ENCODE measurements around the gene IL27RA.

IL27RA gene

DNA sequence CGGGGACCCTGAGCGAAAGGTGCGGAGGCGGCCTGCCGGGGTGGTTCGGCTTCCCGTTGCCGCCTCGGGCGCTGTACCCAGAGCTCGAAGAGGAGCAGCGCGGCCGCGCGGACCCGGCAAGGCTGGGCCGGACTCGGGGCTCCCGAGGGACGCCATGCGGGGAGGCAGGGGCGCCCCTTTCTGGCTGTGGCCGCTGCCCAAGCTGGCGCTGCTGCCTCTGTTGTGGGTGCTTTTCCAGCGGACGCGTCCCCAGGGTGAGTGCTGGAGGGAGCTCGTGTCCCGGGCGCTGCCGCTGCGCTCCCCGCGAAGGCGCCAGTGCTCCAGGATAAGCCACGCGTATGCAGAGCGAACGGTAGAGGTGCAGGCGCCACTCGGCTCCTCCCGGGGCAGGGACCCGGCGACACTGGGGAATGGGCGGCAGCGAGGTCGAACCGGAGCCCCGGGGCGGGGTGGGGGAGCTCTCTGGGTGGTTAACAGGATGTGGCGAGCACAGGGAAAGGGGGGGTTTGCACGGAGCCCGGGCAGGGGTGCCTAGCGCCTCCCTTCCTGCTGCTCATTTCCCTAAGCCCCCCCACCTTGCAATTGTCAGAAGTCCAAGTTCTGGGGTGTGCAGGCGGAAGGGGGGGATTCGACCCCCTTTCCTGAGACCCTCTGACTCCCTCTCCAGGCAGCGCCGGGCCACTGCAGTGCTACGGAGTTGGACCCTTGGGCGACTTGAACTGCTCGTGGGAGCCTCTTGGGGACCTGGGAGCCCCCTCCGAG lies at the start of gene IL27RA:
TSS of gene IL27RA (plus strand) at position 44 of the 762 bp plus-strand sequence. CDS start at position 155, 111 bp downstream.
- peak; percentile 73 to 81 for DNase-seq

DNA sequence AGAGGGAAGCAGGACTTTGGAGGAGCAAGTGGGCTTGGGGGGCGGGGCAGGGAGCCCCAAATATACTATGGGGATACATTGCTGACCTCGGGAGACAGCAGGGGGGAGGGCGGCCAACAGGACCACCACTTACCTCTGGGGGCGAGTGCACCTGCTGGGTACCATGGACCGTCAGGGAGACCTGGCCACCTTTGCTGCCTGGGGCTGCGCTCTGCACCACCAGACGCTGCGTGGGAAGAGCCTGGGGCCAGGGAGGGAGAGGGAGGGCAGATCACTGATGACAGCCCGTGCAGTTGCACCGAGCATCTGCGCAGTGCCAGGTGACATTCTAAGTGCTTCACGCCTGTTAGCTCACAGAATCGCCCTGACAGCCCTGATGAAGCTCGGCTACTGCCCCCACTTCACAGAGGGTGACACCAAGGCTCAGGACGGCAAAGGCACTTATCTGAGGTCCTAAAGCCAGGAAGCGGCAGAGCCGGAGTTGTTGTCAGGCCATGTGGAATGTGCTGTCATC lies 49.5 kb upstream of the IL27RA start:
- no peak for DNase-seq

DNA sequence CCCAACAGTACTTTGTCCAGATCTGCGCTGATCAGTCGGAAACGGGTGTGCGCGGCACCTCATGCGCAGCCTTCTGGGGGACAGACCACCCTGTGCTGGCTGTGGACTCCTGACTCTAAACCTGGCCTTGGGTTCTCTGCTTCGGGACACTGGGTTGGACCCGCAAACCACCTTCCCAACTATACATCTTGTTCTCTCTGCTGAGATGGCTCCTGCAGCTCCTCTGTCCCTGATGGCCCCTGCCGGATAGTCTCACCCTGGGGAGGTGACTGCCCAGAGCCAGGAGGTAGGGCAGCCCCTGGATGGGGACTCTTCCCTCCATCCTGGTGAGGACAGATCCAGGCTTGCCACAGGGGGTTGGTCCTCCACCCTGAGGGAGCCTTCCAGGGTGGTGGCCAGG lies 48.8 kb upstream of the IL27RA start:
- DNase-seq: no peak

DNA sequence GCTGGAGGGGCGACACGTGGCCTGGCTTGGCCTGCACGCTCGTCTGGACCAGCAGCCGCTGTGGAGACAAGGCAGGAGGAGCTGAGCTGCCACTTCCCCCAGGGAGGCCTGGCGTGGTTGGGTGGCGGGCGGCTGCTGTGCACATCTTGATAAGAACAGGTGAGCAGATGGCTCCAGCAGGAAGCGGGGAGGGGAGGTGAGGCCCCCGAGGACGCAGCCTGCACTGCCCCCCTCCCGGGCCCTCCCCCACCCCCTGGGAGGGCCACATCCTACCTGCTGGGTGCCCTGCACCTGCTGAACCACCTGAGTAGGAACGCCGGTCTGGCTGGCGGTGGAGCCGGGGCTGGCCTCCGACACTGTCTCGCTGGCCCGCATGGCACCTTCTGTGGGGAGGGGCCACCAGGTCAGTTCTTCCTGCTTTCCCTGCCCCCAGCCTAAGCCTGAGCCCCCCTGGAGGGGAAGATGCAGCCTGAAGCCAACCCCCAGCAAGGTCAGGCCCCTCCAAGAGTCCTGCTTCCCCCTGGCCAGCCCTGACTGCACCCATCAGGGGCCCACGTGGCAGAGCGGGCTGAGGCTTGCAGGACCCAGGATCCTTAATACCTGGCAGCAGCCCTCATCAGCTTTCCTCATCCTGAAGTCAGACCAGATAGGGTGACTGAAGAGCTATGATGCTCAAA lies 48.2 kb upstream of the IL27RA start:
- no peak for DNase-seq

DNA sequence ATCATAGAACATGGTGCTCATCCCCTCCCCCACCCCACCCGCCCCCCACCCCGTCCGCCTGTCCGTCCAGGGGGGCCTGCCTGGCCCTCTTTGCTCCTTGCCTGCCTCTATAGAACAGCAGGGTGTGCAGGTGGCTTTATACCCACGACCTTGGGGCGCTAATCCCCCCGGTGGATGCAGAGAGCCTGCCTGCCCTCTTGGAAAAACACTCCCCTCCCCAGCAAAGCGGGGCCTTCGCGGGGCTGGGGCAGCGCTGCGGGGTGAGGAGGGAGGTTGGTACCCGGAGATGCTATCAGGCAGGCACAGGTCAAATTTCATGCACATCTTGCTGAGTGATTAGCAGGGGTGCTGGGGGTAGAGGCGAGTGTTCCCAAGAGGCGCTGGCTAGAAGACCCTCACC lies 47.4 kb upstream of the IL27RA start:
- DNase-seq: no peak

DNA sequence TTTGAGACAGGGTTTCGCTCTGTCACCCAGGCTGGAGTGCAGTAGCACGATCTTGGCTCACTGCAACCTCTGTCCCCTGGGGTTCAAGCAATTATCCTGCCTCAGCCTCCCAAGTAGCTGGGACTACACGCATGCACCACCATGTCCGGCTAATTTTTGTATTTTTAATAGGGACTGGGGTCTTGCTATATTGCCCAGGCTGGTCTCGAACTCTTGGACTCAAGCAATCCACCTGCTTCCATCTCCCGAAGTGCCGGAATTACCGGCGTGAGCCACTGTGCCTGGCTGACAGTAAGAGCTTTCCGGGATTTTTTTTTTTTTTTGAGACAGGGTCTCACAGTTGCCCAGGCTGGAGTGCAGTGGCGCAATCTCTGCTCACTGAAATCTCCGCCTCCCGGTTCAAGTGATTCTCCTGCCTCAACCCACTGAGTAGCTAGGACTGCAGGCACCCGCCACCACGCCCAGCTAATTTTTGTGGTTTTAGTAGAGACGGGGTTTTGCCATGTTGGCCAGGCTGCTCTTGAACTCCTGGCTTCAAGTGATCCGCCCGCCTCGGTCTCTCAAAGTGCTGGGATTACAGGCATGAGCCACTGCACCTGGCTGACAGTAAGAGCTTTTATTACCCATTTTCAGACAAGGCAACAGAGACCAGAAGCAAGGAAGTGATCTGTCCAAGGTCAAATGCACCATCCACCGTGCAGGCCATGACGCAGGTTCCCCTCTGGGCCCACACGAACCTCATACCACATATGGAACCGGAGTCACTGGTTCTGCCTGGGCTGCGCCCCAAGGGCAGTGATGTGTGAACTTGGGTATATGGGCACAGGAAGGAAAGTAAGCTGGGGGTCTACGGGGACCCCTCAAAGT lies 46.5 kb upstream of the IL27RA start:
- DNase-seq: peak; percentile 27 to 33

DNA sequence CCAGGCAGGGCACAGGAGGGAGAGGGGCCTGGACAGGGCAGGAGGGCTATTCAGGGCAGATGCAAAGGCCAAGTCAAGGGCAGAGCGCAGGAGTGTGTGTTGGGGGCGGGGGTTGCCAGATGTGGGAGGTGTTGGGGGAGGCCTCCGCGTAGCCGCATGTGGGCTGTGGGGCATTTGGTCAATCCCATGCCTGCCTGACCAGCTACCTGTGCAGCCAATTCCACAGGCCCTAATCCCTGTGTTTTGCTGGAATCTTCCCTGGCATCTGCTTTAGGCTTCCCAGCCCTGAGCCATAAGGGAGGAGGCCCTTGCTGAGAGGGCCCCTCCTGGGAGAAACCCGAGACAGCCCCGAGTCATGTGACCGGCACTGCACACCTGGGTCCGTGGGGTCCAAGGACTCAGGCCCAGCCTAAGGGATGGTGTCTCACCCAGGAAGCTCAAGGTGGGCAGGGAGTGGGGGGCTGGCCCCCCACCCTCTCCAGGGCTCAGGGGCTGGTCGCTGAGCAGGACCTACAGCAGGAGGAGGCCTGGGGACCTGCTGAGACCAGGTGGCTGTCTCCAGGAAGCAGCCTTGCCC lies 45.7 kb upstream of the IL27RA start:
- DNase-seq: peak in 1 of 2 experiments; percentile 32

DNA sequence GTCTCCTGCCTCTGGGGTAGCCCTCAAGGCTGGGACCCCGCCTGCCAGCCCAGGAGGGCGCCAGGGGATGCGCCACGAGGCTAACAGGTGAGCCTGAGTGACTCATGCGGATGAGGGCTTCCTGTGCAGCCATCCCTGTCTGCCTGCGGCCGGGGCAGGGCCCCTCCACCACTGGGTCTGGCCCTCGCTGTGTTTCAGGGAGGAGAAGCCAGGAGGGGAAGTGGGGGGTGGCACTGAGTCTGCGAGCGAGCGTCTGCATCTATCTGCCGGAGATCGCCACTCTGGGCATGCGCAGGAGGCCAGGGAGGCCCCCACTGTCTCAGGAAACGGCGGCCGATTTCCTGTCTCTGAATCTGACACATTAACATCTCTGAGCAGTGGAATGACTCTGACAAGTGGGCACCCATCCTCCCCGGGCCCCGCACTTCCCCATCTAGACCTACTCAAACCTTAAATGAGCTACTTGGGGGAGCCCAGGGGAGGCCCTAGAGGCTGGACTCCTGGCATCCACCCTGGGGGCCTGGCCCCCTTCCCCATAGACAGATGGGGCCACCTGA lies 45.1 kb upstream of the IL27RA start:
- peak; percentile 98 to 99 for DNase-seq

DNA sequence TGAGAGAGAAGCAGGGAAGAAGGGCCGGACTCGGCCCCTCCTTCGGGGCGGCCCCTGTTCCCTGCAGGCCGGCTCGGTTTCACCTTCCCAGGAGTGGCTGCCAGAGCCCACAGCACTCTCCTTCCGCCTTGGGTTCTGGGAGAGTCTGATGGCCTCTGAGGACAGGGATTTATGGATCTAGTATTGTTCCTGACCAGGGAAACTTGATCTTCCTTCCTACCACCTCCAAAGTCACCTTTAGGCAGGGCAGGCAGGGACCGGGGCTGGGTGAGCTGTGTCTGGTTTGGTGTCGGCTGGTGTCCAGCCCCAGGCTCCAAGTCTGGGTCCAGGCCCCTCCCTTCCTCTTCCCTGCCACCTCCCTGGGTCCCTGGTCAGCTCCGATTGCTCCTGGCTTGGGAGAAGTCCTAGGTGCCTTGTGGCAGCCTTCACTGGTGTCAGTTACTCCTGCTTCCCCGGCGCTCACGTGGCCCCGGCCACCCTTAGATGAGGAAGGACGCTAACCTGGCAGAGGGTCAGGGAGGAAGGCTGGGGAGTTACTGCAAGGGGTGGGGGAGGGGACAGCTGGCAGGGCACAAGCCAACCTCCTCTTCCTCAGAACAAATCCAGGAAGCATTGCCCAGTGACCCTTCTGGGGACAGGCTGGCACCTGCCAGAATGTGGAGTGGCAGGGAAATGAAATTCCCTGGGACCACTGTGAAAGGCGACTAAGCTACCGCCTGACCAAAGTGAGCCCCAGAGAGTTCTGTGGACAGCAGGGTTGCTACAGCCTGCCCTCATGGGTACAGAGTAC lies 44.3 kb upstream of the IL27RA start:
- no peak for DNase-seq

DNA sequence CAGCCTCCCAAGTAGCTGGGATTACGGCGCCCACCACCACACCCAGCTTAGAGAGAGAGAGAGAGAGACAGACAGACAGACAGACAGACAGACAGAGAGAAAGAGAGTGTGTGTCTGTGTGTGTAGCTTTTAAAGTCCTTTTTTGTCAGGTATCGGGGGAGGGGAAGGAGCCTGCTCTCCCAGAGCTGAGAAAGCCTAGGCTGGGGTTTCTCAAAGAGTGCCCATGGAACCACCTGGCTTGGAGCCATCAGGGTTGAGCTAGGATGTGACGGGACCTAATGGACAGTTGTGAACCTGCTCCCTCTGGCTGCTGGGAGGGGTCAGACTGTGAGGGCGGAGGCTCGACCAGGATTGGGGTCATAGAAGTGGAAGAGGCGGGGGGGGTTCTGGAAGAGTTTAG lies 42.1 kb upstream of the IL27RA start:
- no peak for DNase-seq

DNA sequence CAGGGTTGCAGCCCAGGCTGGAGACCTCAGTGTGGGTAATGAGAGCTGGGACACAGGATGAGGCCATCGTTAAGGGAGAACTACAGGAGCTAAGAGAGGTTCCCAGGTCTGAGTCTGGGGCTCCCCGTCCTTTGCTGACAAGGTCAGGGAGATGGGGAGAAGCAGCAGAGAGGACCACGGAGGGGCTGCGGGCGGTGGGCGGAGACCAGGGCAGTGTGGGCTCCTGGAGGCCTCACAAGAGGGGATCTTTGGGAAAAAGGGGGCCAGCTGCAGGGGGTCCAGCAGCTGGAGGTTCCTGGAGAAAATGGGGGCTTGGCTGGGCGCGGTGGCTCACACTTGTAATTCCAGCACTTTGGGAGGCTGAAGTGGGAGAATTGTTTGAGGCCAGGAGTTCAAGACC lies 41.5 kb upstream of the IL27RA start:
- DNase-seq: no peak

DNA sequence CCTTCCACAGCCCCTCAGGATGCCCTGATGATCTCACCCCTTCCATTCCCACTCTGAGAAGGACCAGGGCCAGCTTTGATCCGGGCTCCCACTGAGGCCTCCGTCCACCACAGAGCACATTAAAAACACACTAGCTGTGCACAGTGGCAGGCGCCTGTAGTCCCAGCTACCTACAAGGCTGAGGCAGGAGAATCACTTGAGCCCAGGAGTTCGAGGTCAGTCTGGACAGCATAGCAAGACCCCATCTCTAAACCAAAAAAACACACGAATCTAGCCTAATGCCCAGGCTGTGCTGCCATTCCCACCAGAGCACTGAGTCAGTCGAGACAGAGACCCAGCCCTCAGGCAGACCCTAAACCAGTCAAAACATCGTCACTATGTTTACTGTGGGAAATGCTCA lies 39.5 kb upstream of the IL27RA start:
- no peak for DNase-seq

DNA sequence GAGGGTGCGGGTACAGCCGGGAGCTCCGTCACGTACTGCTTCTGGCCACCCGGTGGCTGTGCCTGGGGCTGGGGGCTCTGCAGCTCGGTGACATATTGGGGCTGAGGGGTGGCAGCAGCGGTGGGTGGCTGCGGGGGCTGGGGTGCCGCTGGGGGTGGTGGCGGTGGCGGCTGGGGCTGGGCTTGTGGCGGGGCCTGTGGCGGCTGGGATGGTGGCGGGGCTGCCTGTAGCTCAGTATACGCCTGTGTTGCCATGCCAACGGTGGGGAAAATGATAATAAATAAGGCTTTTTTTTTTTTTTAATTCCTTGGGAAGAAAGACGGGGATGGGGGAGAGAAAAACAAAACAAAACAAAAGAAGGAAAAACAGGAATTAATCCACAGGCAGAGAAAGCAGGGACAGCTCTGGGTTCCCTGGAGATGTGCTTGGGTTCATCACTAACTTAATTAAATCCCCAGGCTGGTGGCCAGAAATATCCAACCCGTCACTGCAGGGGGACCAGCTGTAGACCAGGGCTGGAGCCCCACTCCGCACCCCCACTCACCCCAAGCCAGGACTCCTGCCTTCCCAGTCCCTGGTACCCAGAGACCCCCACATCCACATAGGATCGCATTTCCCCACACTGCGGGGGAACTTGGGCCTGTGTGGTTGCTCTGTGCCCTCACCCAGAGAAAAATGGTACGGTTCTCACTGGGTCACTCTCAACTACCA lies 37.8 kb upstream of the IL27RA start:
- no peak for DNase-seq

DNA sequence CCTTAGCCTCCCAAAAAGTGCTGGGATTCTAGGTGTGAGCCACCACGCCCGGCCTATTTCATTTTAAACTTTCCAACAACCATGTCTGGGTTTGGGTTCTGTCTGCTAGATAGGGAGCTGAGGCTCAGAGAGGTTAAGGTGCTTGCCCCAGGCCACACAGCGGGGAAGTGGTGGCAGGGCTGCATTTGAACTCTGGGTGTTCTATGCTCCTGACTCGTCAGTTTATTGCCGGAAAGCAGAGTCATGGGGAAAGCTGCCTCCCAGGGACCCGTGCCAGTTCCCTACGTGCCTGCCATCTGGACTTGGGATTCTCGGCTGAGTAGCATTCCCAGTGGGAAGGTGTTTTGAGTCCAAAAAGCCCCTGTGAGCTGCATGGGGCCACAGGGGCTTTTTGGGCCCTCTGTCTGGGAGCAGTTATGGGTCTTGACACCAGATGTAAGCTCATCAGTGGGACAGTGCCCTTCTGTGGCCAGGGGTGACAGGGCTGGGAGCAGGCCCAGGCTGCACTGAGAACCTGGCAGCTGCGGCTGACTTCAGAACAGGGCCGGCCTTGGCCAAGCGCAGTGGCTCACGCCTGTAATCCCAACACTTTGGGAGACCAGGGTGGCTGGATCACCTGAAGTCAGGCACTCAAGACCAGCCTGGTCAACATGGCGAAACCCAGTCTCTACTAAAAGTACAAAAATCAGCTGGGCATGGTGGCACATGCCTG lies 36.4 kb upstream of the IL27RA start:
- no peak for DNase-seq

DNA sequence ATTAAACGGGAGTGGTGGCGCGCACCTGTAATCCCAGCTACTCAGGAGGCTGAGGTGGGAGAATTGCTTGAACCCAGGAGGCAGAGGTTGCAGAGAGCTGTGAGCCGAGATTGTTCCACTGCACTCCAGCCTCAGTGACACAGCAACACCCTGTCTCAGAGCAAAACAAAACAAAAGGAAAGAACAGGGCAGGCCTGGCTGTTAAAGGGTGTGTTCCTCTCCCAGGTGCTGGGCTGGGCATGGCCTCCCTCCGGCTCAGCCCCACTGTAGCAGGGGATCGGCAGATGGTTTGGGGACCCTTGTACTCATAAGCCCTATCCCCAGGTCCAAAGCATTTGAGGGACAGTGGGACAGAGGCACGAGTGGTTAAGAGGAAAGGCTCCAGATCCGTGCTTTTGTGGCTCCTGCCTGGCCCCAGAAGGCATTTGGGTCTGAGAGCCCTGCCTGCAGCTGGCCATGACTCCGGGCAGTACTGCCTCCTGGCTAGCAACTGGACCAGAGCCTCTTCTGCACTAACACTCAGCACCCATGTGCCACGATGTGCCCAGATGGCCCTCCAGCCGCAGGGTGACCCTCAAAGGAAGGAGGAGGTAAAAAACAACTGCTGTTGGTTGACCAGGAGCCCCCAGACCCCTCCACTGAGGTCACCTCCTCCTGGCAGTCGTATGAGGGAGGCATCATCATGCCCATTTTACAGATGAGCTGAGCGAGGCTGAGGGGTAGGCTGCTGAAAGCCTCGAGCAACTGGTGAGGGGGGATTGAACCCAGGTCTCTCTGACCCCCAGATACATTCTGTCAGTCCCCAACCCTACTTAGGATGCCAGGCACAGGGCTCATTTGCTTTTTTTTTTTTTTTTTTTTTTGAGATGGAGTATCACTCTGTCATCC lies 35.4 kb upstream of the IL27RA start:
- DNase-seq: no peak

DNA sequence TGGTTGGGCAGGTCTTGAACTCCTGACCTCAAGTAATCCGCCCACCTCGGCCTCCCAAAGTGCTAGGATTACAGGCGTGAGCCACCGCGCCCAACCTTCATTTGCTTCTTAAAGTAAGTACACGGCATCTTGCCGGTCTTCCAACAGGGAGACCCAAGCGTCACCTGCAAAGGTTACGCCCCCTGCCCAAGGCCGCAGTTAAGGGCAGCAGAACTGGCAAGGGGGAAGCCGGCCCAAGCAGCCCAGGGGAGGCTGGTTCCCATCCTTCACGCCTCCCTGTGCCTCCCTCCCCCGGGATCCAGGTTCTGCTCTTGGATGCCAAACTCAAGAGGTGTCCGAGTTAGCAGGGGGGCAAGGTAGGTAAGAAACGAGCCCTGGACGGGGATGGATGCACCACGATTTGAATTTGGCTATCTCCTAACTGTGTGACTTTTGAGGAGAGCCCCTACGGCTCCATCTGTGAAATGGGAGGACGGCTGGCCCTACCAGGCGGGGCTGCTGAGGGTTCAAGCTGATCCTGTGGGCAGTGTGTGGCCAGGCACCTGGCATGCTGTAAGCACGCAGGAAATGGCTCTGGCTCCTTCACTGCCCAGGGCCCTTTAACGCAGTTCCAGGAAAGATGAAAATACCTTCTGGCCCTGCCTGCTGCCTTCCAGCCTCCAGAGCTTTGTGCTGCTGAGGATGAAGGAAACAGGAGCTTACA lies 34.5 kb upstream of the IL27RA start:
- DNase-seq: no peak

DNA sequence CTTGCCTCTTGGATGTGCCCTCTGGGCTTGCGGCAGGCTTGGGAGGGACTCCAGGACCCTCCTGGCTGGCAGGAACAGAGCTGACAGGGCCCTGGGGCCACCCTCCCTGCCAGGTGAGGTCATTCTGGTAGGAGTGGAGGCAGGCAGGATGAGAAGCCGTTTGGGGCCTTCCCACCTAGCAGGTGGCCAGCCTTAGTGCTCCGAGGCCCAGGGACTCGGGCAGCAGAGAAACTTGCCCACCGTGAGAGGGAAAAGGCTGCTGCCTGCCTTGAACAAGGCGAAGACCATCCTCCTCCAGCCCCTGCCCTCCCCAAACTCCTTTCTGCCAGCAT lies 34.0 kb upstream of the IL27RA start:
- DNase-seq: no peak

DNA sequence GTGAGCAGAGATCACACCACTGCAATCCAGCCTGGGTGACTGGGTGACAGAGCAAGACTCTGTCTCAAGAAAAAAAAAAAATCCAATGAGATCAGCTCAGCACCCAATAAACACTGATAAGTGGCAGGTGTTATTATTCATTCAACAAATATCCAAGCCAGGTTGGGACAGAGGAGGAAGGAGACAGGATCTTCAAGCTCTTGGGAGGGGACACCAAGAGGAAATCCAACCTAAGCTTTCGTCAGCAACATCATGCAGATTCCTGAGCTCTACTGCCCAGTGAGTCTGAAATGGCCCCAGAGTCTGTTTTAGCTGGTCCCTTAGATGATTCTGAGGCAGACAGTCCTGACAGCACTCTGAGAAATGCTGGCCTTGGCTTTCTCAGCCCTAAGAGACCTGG lies 33.1 kb upstream of the IL27RA start:
- DNase-seq: no peak

DNA sequence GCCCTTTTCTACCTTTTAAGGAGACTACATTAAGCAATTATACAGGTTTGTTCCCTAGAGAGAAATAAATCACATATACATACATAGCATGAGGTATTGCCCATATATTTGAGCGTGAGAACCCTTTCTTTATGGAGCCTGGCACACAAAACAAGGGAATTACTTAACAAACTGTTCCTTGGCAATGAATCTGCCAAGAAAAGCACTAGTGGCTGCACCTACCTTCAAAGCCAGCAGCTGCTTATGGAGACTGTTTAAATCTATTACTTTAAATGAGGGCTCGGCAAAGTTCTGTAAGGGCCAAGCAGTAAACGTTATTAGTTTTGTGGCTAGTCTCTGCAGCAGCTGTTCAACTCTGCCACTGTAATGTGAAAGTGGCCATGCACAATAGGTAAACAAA lies 32.5 kb upstream of the IL27RA start:
- no peak for DNase-seq
